Right atrium auricular region (tissue), 2 donors: ENCODE measurements around the gene TUBB4B. TPM values are rescaled to one million over a fixed set of nuclear protein-coding genes. Genes with fewer than 3 reads are reported as not detected.

Source experiments
- DNase-seq: peaks from one replicate; pipeline ENCODE4 v3.0.0-alpha.2; 2019; ENCODE audit warnings: low spot score
- H3K27ac ChIP-seq, 2 donors: fragments of 200-600 bp; sonication (generic); 1 replicate in 1 of 2; 2 replicates in 1 of 2; pipeline ENCODE4 v1.5.1; 2016 to 2019
- H3K27me3 ChIP-seq, 2 donors: fragments of 200-600 bp; sonication (generic); one replicate each; pipeline versions ENCODE4 v1.5.1 to v1.6.0; 2017 to 2019
- H3K36me3 ChIP-seq: fragments of 200-600 bp; sonication (generic); one replicate; pipeline ENCODE4 v1.5.1; 2016
- H3K4me1 ChIP-seq, 2 donors: fragments of 200-600 bp; sonication (generic); one replicate each; pipeline versions ENCODE4 v1.5.1 to v1.6.0; 2017 to 2019
- H3K4me3 ChIP-seq, 2 donors: fragments of 200-600 bp; sonication (generic); 1 replicate in 1 of 2; 2 replicates in 1 of 2; pipeline ENCODE4 v1.5.1; 2017 to 2019; ENCODE audit warnings: mild to moderate bottlenecking in 1 of 2, moderate library complexity in 1 of 2
- H3K9me3 ChIP-seq, 2 donors: fragments of 200-600 bp; sonication (generic); one replicate each; pipeline ENCODE4 v1.5.1; 2019
- CTCF ChIP-seq, 2 donors: fragments of 200-600 bp; sonication (generic); IDR thresholded peaks; one replicate each; pipeline ENCODE4 v1.5.1; 2019; ENCODE audit warnings: antibody characterized with exemption in 2 of 2
- total RNA-seq, 2 donors: library from RNA; depleted of rRNA; stranded (reverse); fragments of >200 nt; gene quantifications; one replicate each; pipeline ENCODE4 v1.1.0, GENCODE V29; 2016

The TUBB4B gene
- total RNA-seq, 2 donors from 2014 or later, result 310 to 394 TPM

GRCh38 chr9:137205126-137206069 lies 35.7 kb upstream of the TUBB4B start, which contains the start of the genes NDOR1 and TMEM203:
Gene NDOR1 (plus strand): TSS chr9:137205700. CDS start chr9:137205778, 78 bp downstream.
Gene TMEM203 (minus strand): TSS chr9:137205648. CDS start chr9:137205414, 234 bp downstream.
- Histone ChIP-seq H3K27ac (peak within 1 kb of the TSS; percentile 59 to 69), H3K9me3 (no peaks in the 10 kb centered on the region), H3K36me3 (no peaks in the 10 kb centered on the region), H3K27me3 (no peaks in the 10 kb centered on the region), H3K4me1 (peaks cover 0 to 54% of the 10 kb centered on the region in 2 donors), H3K4me3 (peak within 1 kb of the TSS; percentile 65 to 79)
- peak; percentile 90 for DNase-seq
- no peak for TF ChIP-seq CTCF (IDR thresholded peaks at IDR 0.05)

GRCh38 chr9:137206602-137207001 lies 34.5 kb upstream of the TUBB4B start:
- peak overlapping the region in 1 of 2 donors; percentile 79 for H3K4me3 ChIP-seq
- no peaks in the 10 kb centered on the region for H3K36me3 ChIP-seq
- H3K4me1 ChIP-seq, result peaks cover 0 to 47% of the 10 kb centered on the region in 2 donors
- no peak overlapping the region for H3K27ac ChIP-seq
- TF ChIP-seq CTCF (IDR thresholded peaks at IDR 0.05), result no peak
- no peaks in the 10 kb centered on the region for H3K9me3 ChIP-seq
- no peak for DNase-seq
- H3K27me3 ChIP-seq, result no peaks in the 10 kb centered on the region

- H3K4me3 ChIP-seq, result no peak overlapping the region
- no peak for DNase-seq
- no peaks in the 10 kb centered on the region for H3K27me3 ChIP-seq
- H3K36me3 ChIP-seq, result no peaks in the 10 kb centered on the region
- no peak for TF ChIP-seq CTCF (IDR thresholded peaks at IDR 0.05)
- H3K9me3 ChIP-seq, result no peaks in the 10 kb centered on the region
- peaks cover 0 to 6% of the 10 kb centered on the region in 2 donors for H3K4me1 ChIP-seq
- H3K27ac ChIP-seq, result no peak overlapping the region
These were observed 29.6 kb upstream of the TUBB4B start for GRCh38 chr9:137211532-137211931.

GRCh38 chr9:137212520-137212919 lies 28.6 kb upstream of the TUBB4B start:
- Histone ChIP-seq H3K27me3 (no peaks in the 10 kb centered on the region), H3K27ac (no peak overlapping the region), H3K36me3 (no peaks in the 10 kb centered on the region), H3K9me3 (no peaks in the 10 kb centered on the region), H3K4me1 (peaks cover 0 to 9% of the 10 kb centered on the region in 2 donors), H3K4me3 (no peak overlapping the region)
- no peak for TF ChIP-seq CTCF (IDR thresholded peaks at IDR 0.05)
- no peak for DNase-seq

- Histone ChIP-seq H3K9me3 (no peaks in the 10 kb centered on the region), H3K36me3 (no peaks in the 10 kb centered on the region)
- no peak for TF ChIP-seq CTCF (IDR thresholded peaks at IDR 0.05)
These were observed 27.7 kb upstream of the TUBB4B start for GRCh38 chr9:137213160-137214060.

More at GRCh38 chr9:137213160-137214060, 27.7 kb upstream of the TUBB4B start:
- H3K27me3 ChIP-seq, result no peaks in the 10 kb centered on the region
- no peak overlapping the region for H3K4me3 ChIP-seq
- H3K4me1 ChIP-seq, result peaks cover 0 to 17% of the 10 kb centered on the region in 2 donors
- H3K27ac ChIP-seq, result no peak overlapping the region
- DNase-seq, result no peak
